Stimulated activated CD4-positive, alpha-beta T cell treated with anti-CD3 and anti-CD28 coated beads, Interleukin-2, amount 100 ng/mL, for 24 hours (primary cell): Measurements from ENCODE around the gene STYXL2.

Source experiments
- DNase-seq, 2 donors: peaks; one replicate each; pipeline ENCODE4 v3.0.0-alpha.2; 2020

The STYXL2 gene

DNA sequence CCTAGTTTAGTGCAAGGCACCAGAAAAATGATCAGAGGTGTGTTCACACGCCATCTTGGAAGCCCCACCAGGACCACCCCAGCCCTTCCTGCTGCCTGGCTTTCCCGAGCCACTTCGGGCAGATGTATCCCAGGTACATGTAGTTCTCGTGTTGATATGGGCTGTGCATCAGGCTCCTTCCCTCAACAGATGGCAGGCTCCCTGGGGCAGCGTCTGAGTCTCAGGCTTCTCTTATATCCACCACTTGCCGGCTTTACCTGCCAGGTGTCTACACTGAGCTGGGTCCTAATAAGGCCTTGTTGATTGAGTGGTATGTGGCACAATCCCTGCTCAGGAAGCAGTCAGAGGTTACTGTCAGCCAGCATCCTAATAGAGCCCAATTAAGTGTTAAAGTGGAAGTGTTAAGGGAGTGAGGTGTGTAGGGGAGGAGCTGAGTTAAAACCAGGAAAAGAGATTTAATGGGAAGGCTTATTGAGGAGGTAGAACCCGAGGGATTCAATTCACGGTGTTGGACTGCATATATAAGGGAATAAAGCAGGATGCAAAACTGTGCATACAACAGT lies 12.2 kb upstream of the STYXL2 start:
- DNase-seq, result no peak

DNA sequence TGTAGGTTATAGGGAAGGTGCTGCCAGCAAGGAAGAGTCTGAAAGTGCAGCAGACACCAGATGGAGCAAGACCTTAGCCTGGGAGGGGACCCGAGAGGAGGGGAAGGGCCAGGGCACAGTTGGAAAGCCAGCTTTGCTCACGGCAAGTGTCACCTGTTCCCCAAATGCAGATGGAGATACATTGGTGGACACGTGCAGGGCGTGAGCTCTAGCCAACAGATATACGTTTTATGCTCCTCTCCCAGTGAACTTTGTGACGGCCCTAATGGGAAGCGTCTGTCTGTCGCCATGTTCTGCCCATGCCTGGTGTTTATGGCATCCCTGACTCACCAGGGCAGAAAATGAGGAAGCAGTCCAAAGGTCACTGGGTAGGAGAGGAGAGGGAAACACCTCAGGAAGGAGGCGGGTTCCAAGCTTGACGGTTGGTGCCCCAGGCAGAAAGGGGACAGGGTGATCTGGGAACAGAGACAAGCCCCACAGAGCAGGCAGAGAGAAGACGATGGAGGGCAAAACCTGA lies 11.3 kb upstream of the STYXL2 start:
- no peak for DNase-seq

DNA sequence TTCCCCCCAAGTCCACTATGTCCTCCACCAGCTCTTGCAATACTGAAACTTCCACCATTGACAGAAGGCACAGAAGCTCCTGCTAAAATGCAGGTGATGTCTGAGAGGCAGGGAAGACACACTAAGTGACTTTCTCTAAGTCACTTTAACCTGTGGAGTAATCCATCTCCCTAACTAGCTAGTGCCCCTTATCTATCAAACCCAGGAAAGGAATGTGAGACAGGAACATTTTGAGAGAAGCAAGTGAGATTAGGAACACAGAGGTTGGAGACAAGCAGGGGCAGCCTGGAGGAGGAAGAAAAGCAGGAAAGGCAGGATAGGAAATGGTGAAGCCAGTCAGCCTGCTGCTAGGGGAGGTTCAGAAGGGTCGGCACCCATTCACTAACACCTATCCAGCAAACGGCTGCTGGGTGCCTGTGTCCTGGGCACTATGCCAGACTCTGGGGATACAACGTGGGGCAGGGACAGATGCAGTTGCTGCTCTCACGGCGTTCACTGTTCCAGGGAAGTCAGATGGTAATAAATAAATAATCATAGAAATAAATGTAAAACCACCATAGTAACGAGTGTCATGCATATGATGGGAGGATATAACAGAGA lies 10.7 kb upstream of the STYXL2 start:
- DNase-seq, result no peak

DNA sequence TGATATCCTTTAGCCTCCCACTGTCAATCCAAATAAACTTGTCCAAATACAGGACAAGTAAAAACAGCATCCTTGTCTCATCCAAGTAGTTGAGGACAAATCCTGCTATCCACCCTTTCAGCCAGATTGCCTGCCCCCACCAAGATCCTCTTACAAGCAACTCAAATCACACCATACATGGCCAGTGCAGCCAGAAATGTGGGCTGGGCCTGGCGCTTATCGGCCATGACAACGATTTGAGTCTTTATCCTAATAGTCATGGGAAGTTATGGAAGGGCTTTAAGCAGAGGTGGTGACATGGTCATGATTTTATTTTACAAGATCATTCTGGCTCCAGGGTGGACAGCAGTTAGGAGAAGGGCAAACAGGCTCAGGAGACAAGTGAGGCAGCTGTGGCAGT lies 10.0 kb upstream of the STYXL2 start:
- no peak for DNase-seq

DNA sequence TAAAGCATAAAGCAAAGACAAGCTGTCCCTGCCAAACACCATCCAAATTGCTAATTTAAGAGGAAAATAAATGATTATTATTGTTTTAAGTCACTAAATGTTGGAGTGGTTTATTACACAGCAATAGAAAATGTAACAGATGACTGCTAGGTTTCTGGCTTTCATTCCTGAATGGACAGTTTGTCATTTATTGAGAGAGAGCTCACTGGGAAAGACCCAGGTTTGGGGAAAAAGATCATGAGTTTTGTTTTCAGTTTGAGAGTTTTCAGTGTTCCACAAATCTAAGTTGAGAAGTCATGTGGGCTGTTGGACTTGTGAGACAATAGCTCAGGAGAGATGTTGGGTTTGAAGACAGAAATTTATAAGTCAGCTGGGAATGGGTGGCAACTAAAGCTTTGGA lies 9.1 kb upstream of the STYXL2 start:
- DNase-seq, result no peak

DNA sequence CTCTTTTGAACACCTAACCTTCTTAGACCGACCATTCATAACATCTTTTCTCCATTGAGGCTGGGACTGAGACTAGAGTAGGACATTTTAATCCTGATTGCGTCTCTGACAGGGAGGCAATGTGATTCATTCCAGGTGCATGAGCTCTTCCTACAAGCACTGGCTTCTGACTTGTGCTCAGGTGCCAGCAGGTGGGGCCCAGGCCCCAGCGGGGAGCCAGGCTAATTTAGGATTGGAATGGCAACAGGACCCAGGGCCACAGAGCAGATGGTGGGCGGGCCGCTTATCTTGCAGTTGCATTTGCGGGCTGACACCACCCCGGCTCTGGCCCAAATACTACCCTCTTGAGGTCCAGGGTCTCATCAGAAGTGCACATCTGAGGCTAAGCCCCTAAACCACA lies 7.8 kb upstream of the STYXL2 start:
- DNase-seq, result no peak

DNA sequence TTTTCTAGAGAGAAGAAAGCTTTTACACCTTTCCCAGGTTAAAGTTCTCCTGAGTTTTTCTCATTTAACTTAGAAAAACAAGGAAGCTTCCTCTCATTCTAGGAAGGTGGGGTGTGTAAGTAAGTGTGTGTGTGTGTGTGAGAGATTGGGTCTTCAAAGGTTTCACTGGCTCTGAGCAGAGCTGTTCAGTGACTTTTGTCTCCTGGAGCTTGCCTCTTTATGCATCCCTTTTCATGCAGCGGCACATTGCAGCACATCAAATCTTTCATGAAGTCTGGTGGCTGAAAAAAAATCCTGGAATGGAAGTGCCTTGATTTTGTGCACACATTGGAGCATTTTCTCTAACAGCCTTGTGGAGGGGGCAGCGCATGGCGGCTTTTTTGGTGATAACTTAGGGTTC lies 7.1 kb upstream of the STYXL2 start:
- no peak for DNase-seq

DNA sequence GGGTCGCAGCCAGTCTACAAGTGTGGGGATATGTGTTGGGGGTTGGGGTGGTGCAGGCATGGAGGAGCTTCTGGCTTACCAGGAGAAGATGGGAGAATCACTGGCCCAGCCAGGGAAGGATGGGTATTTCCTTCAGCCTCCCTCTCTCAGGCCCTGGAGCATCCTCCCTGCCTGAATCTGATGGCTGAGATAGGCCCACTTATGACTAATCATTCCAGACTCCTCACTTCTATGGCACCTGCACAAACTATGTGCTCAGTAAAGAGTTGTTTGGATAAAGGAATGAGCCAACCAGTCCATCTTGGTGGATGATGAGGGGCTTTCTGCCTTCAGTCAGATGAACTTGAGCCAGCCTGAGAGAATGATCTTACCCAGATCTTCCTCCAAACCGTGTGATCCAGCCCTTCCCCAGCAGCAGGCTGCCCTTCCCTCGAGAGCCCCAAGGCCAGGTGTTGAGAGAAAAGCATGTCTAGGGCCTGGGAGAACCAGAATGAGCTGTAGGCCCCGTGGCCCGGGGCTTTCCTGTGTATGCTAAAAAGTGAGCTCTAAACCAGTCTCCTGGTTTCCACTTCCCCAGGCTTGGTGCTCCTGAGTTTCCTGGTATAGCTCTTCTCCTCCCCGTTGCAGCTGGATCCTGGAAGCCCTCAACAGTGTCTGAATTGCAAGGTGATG lies 5.0 kb upstream of the STYXL2 start:
- no peak for DNase-seq

DNA sequence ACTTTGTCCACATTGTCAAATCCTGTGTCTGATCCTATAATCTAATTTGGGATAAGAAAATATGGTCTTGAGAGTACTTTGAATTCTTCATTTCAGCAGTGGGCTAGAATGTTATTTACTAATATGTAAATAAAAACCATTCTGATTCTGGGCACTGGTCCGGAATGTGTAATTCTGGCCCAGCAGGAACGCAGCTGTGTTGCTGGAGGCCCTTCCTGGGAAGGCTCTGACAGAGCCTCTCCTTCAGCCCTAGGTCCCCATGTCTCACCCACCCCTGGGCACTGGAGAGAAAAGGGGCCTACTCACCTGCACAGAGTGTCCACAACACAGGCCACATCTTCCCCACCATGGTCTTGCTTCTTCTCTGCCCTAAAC lies 3.9 kb upstream of the STYXL2 start:
- no peak for DNase-seq

DNA sequence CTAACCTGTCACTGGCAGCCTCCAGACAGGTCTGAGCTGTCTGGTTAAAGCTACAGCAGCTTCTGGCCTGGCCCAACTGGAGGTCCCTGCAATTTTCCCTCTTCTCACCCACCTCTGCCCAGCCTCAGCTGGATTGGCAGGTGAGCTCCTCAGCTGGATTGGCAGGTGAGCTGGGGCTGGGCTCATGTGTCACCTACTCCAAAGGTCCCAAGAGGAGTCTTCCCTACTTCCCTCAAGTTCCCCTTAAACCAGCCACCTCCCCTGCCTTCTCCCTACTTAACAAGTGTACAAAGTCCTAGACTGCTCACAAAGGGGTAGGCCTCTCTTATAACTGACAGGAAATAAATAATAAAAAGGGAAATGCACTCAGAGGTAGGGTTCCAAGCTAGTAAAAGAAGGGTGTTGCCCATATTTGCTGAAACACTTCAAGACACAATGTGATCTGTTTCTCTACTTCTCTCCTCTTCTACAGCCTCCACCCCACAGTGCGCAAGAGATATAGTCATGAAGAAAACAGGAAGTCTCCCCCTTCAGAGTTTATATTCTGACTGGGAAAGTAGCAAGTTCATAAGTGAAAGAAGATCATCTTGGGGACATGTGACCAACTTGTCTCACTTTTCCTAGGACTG lies 3.4 kb upstream of the STYXL2 start, which contains the start of gene GPA33:
Gene GPA33, minus strand, starts transcription at position 64 of the 629 bp plus-strand sequence. CDS start 90 bp downstream, outside the sequence.
- no peak for DNase-seq

DNA sequence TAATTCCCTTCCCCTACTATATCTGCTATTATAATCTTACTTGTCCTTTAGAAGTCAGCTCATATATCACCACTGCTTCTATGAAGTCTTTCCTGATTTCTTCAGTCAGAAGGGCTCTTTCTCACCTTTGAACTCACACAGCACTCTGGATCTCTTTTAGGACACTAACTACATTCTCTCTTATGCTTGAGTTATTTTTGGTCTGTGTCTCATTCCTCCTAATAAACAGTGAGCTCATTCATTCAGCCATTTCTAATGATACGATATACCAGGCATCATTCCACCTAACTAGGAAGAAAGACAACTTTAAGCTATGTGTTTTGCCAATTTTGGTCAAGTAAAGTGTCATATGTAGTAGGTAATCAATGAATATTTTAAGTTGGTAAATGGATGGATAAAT lies 1.2 kb upstream of the STYXL2 start:
- no peak for DNase-seq

DNA sequence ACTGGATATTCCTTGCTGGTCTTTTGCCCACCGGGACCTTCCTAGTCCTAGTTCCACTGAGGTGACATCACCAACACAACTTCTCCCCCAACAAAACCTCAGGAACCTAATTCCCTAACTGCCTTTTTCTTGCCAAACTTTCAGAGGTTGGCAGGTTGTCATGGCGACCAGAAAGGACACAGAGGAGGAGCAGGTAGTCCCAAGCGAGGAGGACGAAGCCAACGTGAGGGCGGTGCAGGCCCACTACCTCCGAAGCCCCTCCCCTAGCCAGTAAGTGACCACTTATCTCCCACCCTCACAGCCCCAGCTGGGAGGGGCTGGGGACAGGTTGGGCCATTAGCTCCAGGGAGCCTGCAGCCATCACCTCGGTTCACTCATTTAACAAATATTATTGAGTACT lies 815 bp downstream of the STYXL2 start:
- DNase-seq, result no peak

DNA sequence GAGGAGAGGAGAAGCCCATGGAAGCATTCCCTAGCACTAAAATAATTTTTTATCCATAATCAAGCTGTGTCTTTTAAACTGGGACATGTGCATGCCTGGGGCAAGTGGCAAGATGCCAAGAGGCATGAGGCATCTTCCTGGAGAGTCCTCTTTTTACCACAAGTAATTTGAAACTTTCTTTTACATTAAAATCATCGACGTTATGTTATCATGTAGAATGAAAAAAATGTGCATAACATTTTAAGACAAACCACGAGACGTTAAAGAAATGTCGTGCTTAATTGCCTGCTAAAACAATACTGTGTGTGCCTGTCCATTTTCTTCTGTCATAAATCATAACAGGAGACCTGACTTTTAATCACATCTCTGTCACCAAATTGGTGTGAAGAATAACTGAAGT lies 1.5 kb downstream of the STYXL2 start:
- no peak for DNase-seq

DNA sequence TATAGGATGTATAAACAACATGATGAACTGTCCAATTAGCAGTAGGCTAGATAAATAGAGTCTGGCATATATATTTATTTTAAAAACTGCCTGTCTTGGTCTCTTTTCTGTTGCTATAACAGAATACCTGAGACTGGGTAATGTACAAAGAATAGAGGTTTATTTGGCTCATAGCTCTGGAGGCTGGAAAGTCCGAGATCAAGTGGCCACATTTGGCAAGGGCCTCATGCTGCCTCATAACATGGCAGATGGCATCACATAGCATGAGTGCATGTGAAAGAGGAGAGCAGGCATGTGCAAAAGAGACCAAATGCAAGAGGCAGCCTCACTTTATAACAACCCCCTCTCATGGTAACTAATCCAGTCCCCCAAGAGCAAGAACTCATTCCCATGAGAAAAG lies 6.0 kb downstream of the STYXL2 start:
- DNase-seq, result no peak

DNA sequence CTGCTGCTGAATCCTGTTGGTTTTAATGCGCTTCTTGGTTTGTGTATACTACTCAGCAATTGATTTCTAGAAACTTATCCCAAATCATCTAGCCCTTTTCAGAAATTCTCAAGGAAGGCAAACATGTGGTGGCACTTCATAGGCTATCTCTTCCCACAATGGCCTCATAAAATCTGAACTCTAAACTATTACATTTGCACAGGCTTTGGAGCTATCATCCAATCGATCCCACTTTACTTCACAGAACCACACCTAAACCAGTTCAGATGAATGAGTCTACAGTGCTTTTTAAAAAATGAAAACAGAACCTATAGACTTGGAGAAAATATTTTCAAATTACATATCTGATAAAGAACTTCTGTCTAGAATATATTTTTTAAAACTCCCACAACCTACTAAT lies 6.9 kb downstream of the STYXL2 start:
- DNase-seq, result no peak

DNA sequence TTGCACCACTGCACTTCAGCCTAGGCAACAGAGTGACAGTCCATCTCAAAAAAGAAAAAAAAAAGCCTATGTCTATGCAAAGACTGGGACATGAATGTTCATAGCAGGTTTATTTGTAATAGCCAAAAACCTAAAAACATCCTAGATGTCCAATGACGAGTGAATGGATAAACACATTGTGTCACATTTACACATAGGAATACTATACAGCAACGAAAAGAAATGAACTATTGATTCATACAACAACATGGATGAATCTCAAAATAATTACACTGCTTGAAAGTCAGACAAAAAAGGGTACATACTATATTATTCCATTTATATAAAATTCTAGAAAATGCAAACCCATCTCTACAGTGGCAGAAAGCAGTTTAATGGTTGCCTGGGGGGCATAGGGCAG lies 7.9 kb downstream of the STYXL2 start:
- no peak for DNase-seq

DNA sequence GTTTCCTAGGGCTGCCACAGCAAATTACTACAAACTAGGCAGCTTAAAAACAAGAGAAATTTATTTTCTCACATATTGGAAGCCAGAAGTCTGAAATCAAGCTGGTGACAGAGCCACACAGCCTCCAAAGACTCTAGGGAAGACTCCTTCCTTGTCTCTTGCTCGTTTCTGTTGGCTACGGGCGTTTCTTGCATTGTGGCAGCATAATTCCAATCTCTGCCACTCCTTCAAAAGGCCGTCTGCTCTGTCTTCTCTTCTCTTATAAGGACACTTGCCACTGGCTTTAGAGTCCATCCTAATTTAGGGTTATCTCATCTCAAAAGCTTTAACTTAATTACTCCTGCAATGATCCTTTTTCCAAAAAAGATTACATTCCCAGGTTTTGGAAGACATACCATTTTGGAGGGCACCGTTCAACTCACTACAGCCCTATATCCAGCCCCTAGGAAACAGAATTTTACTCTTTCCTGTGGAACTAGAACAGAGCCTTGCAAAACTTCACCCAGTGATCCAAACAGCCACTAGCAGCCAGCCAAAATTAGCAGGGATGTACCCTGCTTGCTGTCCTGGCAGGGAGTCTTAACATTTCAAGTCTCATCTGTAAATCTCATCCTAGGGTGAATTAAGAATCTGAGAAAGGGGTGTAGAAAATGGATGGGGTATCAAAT lies 9.2 kb downstream of the STYXL2 start:
- no peak for DNase-seq

DNA sequence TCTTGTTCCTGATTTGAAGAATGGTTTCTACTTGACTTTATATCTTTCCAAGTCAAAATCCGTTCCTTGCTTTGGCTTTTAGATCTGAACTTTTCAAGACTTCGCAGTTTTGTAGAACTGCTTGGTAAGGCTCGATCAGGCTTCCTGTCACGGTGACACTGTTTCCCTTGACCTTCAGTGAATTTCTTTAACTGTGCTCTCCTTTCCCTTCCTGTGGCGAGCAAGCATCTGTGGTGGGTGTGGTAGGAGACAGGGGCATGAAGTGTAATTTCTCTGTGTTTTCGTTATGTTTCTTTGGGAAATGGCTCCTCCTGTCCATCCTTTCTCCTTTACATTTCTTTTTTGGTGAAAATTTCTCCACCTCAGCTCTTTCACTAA lies 10.4 kb downstream of the STYXL2 start:
- DNase-seq, result no peak

DNA sequence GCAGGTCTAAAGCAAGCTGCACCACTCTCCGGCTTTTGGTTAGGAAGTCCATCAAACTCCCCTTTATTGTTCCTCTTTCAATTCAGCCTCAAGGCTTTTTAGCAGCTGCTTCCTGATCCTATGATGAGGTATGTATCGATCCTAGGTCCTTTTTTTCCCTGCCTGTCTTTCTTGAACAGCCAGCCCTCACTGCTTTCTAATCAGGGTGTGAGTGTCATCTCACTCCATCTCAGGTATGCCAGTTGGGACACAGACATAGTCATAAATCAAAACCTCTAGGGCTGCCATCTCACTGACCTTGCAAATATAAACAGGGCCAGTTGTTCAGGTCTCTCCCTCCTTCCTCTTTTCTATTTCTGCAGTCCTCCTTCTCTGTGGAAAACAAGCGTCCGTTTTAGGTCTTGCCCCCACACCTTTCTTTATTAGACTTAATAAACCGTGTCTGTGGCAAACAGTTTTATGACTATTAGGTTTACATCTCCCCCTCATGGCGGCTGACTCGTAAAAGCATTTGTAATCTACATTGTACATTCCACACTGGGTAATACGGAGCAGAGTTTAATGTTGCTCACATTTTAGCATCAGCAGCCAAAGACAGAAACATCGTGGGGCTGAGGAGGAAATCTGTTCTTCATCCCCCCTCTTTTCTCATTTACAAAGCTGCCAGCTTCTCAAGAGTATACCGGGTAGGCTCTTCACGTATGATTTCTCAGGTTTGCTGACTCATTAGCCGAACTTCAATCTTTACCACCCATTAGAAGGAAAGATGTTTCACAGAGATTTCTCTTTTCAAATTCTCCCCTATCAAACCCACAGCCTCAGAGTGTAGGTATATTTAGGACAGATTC lies 11.6 kb downstream of the STYXL2 start:
- no peak for DNase-seq

DNA sequence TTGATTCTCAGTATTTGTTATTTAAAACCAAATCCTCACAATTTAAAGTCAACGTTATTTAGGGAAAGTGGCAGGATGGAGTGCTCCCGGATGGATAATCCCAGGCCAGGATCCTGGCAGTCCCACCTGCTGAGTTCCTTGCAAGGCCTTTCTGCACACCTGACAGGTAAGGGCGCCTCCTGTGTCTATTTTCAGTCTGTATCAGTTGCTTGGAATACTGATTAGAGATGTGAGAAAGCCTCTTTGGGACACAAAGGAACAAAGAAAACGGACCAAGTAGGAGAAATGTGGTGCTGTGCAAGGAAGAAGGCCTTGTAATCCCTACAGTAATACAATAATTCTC lies 12.2 kb downstream of the STYXL2 start:
- no peak for DNase-seq

DNA sequence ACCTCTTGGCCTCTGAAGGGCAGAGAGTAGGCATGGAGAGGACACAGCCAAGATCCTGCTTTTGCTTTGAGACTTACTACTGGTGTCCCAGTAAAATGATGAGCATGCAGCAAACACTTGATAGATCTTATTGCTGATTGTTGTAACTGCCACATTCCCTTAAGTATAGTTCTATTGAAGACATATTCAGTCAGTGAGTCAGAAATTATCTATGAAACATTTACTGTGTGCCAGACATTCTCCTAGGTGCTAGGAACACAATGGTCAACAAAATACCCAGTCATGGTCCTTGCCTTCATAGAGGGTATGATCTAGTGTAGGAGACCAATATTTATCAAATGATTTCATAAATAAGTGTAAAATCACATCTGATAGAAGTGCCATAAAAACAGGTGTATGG lies 13.6 kb downstream of the STYXL2 start:
- no peak for DNase-seq

DNA sequence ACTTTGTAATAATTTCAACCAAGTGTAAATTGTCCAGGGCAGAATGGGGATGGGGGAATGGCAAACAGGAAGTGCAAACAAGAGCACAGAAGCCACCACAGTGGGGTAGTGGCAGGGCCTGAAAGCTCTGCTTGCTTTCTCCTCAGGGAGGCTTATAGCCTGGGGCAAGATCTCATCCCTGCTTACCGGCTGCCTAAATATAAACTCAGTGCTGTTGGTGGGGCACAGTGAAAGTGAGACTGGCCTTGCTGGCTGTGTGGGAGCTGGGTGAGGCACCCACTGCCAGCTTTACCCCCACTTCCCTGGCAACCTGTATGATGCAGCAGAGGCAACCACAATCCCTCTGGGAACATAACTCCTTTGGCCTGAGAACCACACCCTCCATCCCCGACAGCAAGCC lies 15.2 kb downstream of the STYXL2 start:
- no peak for DNase-seq

DNA sequence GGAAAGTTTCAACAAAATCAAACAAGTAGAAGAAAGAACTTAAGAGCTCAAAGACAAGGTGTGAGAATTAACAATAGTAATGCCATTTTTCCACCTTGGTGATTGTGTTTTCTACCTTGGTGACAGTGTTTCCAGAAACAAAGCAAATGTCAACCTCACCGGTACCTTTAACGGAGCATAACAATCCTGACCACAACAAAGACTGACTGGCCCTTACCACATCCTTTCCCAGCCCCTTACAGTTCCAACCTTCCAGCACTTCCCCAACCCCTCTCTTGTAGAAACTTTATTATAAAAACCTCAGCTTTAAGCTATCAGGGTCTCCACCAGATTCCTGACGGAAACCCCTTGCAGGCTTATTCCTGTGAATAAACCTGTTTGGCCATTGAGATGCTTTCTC lies 16.7 kb downstream of the STYXL2 start:
- DNase-seq, result no peak
